HG02970 (cell line): Measurements from ENCODE around the gene NELL2.
"Not testable (repeated sequence)": the region's sequence is repeated elsewhere in the genome, so short reads cannot be mapped to it uniquely, and the experiment has no call there.

Experiments used
- ATAC-seq: cut with Tn5 transposase; IDR thresholded peaks from one replicate; pipeline ENCODE4 v1.9.1; 2021; ENCODE audit warnings: mild to moderate bottlenecking, moderate library complexity, moderate number of reproducible peaks; ENCODE audit not compliant: unreplicated experiment, low FRiP score

Gene NELL2

GRCh38 chr12:44708218-44708617 lies 167.9 kb downstream of the NELL2 start:
- no peak for ATAC-seq

- ATAC-seq: no peak
Observed at GRCh38 chr12:44703182-44703910, 172.8 kb downstream of the NELL2 start.

- ATAC-seq: no peak
Observed at GRCh38 chr12:44697511-44697910, 178.6 kb downstream of the NELL2 start.

GRCh38 chr12:44696542-44696941 lies 179.6 kb downstream of the NELL2 start:
- ATAC-seq: no peak

- no peak for ATAC-seq
Observed at GRCh38 chr12:44694017-44694416, 182.1 kb downstream of the NELL2 start.

- no peak for ATAC-seq
Observed at GRCh38 chr12:44689587-44689986, 186.5 kb downstream of the NELL2 start.

GRCh38 chr12:44686821-44687432 lies 189.2 kb downstream of the NELL2 start:
- not testable (repeated sequence) for ATAC-seq

GRCh38 chr12:44677724-44678123 lies 198.4 kb downstream of the NELL2 start:
- no peak for ATAC-seq

GRCh38 chr12:44674875-44675274 lies 201.2 kb downstream of the NELL2 start:
- no peak for ATAC-seq

GRCh38 chr12:44673811-44674210 lies 202.3 kb downstream of the NELL2 start:
- no peak for ATAC-seq

- ATAC-seq: no peak
Observed at GRCh38 chr12:44672042-44672441, 204.1 kb downstream of the NELL2 start.

- ATAC-seq: no peak
Observed at GRCh38 chr12:44668443-44668842, 207.7 kb downstream of the NELL2 start.

- no peak for ATAC-seq
Observed at GRCh38 chr12:44667461-44667860, 208.7 kb downstream of the NELL2 start.

- ATAC-seq: no peak
Observed at GRCh38 chr12:44663291-44663690, 212.8 kb downstream of the NELL2 start.

GRCh38 chr12:44655846-44656245 lies 220.3 kb downstream of the NELL2 start:
- ATAC-seq: no peak

- ATAC-seq: no peak
Observed at GRCh38 chr12:44654646-44655639, 221.2 kb downstream of the NELL2 start.

GRCh38 chr12:44653861-44654527 lies 222.1 kb downstream of the NELL2 start:
- no peak for ATAC-seq

- ATAC-seq: no peak
Observed at GRCh38 chr12:44649693-44650092, 226.4 kb downstream of the NELL2 start.

- no peak for ATAC-seq
Observed at GRCh38 chr12:44647917-44648690, 228.0 kb downstream of the NELL2 start.
